Gastrocnemius medialis (tissue), 4 donors: ENCODE measurements around the gene TP63. TPM values are rescaled to one million over a fixed set of nuclear protein-coding genes. Genes with fewer than 3 reads are reported as not detected.

Experiments used
- ATAC-seq, 2 donors: fragments of 150-250 bp; one replicate each; pipeline ENCODE4 v1.9.1; 2016
- DNase-seq, 2 donors: peaks; one replicate each; pipeline ENCODE4 v3.0.0-alpha.2; 2019
- H3K27ac ChIP-seq, 4 donors: fragments of 200-600 bp; sonication (generic); 1 replicate in 1 of 4; 2 replicates in 3 of 4; pipeline ENCODE4 v1.5.1; 2016 to 2018; ENCODE audit warnings: mild to moderate bottlenecking in 2 of 4, moderate library complexity in 1 of 4
- H3K27me3 ChIP-seq, 3 donors: fragments of 200-600 bp; sonication (generic) in 2 of 3; 1 replicate in 1 of 3; 2 replicates in 2 of 3; pipeline versions ENCODE4 v1.5.1 to v1.6.0; 2016 to 2019; ENCODE audit warnings: mild to moderate bottlenecking in 1 of 3, moderate library complexity in 1 of 3
- H3K36me3 ChIP-seq, 2 donors: fragments of 200-600 bp; sonication (generic) in 1 of 2; one replicate each; pipeline ENCODE4 v1.5.1; 2017 to 2018
- H3K4me1 ChIP-seq, 2 donors: fragments of 200-600 bp; sonication (generic) in 1 of 2; one replicate each; pipeline ENCODE4 v1.5.1; 2016 to 2017; ENCODE audit warnings: mild to moderate bottlenecking in 2 of 2
- H3K4me3 ChIP-seq, 4 donors: fragments of 200-600 bp; sonication (generic) in 3 of 4; 1 replicate in 1 of 4; 2 replicates in 3 of 4; pipeline ENCODE4 v1.5.1; 2016 to 2019; ENCODE audit warnings: mild to moderate bottlenecking in 2 of 4
- H3K9me3 ChIP-seq, 3 donors: fragments of 200-600 bp; sonication (generic) in 2 of 3; 1 replicate in 1 of 3; 2 replicates in 2 of 3; pipeline ENCODE4 v1.5.1; 2016 to 2019
- CTCF ChIP-seq, 5 experiments: fragments of 450-650 bp in 3 of 5; fragments of 200-600 bp in 2 of 5; sonication (generic) in 2 of 5; IDR thresholded peaks in 4 of 5; conservative IDR thresholded peaks in 1 of 5; 1 replicate in 4 of 5; 2 replicates in 1 of 5; pipeline ENCODE4 v1.5.1; 2016 to 2019; ENCODE audit warnings: antibody characterized with exemption in 5 of 5, mild to moderate bottlenecking in 3 of 5, moderate library complexity in 3 of 5
- POLR2A ChIP-seq, 2 donors: fragments of 450-650 bp; IDR thresholded peaks; one replicate each; pipeline ENCODE4 v1.6.1; 2017; ENCODE audit warnings: antibody characterized with exemption in 2 of 2, mild to moderate bottlenecking in 2 of 2, moderate library complexity in 2 of 2
- in situ Hi-C, 4 donors: fragments of 200-750 bp; cut with MboI; loops; one replicate each; pipeline versions ENCODE4 v1.15.0 to v1.8.0; 2017; ENCODE audit warnings: low sequenced_read_pairs in 4 of 4
- intact Hi-C: fragments of 100-400 bp; cut with DNase I; formaldehyde crosslinking; loops from one replicate; pipeline ENCODE4 v1.15.1; 2023; ENCODE audit warnings: low total_unique reads
- total RNA-seq, 4 donors: library from RNA; depleted of rRNA; stranded (reverse); fragments of >200 nt; gene quantifications; one replicate each; pipeline versions ENCODE4 v1.1.0 to v1.2.3, GENCODE V29; 2016

The TP63 gene
- total RNA-seq, 4 donors from 2014 or later = 5.2 to 38.8 (median 25.8) TPM

GRCh38 chr3:189833266-189833665 is 202.1 kb downstream of the TP63 start:
- intact Hi-C loops = loop anchor here (10.0 kb wide), 1 partner anchor 478 kb away; no protein-coding TSS in a partner anchor

GRCh38 chr3:189833996-189834395 is 202.8 kb downstream of the TP63 start:
- H3K4me3 ChIP-seq = no peak overlapping the region
- TF ChIP-seq POLR2A (IDR thresholded peaks at IDR 0.05) (no peak), CTCF (IDR thresholded peaks at IDR 0.05 in 4 of 5, conservative IDR thresholded peaks at IDR 0.05 in 1 of 5) (no peak)
- peaks cover 15 to 16% of the 10 kb centered on the region in 2 donors for H3K4me1 ChIP-seq
- H3K9me3 ChIP-seq = no peaks in the 10 kb centered on the region
- ATAC-seq (no peak), DNase-seq (no peak)
- in situ Hi-C loops = no loop called here
- intact Hi-C loops = loop anchor here (10.0 kb wide), 1 partner anchor 479 kb away; no protein-coding TSS in a partner anchor
- no peaks in the 10 kb centered on the region for H3K36me3 ChIP-seq
- H3K27ac ChIP-seq = peak overlapping the region in 1 of 4 donors; percentile 49
- no peaks in the 10 kb centered on the region for H3K27me3 ChIP-seq

More at GRCh38 chr3:189833266-189833665, 202.1 kb downstream of the TP63 start:
- Histone ChIP-seq H3K27ac (no peak overlapping the region), H3K9me3 (no peaks in the 10 kb centered on the region), H3K27me3 (no peaks in the 10 kb centered on the region), H3K36me3 (no peaks in the 10 kb centered on the region), H3K4me1 (peaks cover 8 to 10% of the 10 kb centered on the region in 2 donors), H3K4me3 (no peak overlapping the region)
- ATAC-seq (no peak), DNase-seq (no peak)
- in situ Hi-C loops = no loop called here
- TF ChIP-seq POLR2A (IDR thresholded peaks at IDR 0.05) (no peak), CTCF (IDR thresholded peaks at IDR 0.05 in 4 of 5, conservative IDR thresholded peaks at IDR 0.05 in 1 of 5) (no peak)

GRCh38 chr3:189834462-189834861 is 203.3 kb downstream of the TP63 start:
- intact Hi-C loops = loop anchor here (10.0 kb wide), 1 partner anchor 480 kb away; no protein-coding TSS in a partner anchor
- DNase-seq (no peak), ATAC-seq (no peak)
- Histone ChIP-seq H3K27me3 (no peaks in the 10 kb centered on the region), H3K27ac (peak overlapping the region in 1 of 4 donors; percentile 49), H3K4me3 (no peak overlapping the region), H3K36me3 (no peaks in the 10 kb centered on the region), H3K4me1 (peaks cover 20% of the 10 kb centered on the region in 2 donors), H3K9me3 (no peaks in the 10 kb centered on the region)
- TF ChIP-seq POLR2A (IDR thresholded peaks at IDR 0.05) (no peak), CTCF (IDR thresholded peaks at IDR 0.05 in 4 of 5, conservative IDR thresholded peaks at IDR 0.05 in 1 of 5) (no peak)
- in situ Hi-C loops = no loop called here

GRCh38 chr3:189836795-189837194 is 205.6 kb downstream of the TP63 start:
- TF ChIP-seq CTCF (IDR thresholded peaks at IDR 0.05 in 4 of 5, conservative IDR thresholded peaks at IDR 0.05 in 1 of 5) = no peak
- TF ChIP-seq POLR2A (IDR thresholded peaks at IDR 0.05) = no peak
- no peak for DNase-seq
- Histone ChIP-seq H3K27me3 (no peaks in the 10 kb centered on the region), H3K36me3 (no peaks in the 10 kb centered on the region), H3K27ac (peak overlapping the region in 2 of 4 donors; percentile 84 to 87), H3K4me1 (peaks cover 15 to 20% of the 10 kb centered on the region in 2 donors), H3K4me3 (no peak overlapping the region), H3K9me3 (no peaks in the 10 kb centered on the region)
- in situ Hi-C loops (no loop called here), intact Hi-C loops (loop anchor here (5.0 to 10.0 kb wide), 2 partner anchors 149 to 482 kb away; no protein-coding TSS in a partner anchor)
- no peak for ATAC-seq

DNA sequence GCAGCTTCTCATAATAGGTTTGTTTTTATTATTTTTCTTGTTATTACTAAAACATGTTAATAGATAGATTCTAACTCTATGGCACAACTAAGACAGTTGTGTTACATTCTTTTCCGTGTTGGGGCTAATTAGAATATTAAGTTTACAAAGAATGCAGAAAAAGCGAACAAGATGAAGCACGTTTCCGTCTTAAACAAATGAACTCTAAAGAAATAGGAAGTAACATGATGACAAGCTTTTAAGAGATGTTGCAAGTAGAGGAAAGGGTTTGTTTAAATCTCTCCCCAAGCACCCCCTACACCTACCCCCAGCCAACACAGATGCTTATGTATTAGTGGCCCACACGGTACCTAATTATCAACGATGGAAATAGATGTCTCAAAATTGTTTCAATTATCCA is 207.1 kb downstream of the TP63 start:
- peaks cover 20% of the 10 kb centered on the region in 2 donors for H3K4me1 ChIP-seq
- H3K27me3 ChIP-seq = no peaks in the 10 kb centered on the region
- ATAC-seq = no peak
- in situ Hi-C loops (no loop called here), intact Hi-C loops (loop anchor here (5.0 to 10.0 kb wide), 2 partner anchors 151 to 483 kb away; no protein-coding TSS in a partner anchor)
- DNase-seq = no peak
- no peak for TF ChIP-seq CTCF (IDR thresholded peaks at IDR 0.05 in 4 of 5, conservative IDR thresholded peaks at IDR 0.05 in 1 of 5)
- TF ChIP-seq POLR2A (IDR thresholded peaks at IDR 0.05) = no peak
- H3K36me3 ChIP-seq = no peaks in the 10 kb centered on the region
- H3K9me3 ChIP-seq = no peaks in the 10 kb centered on the region
- H3K27ac ChIP-seq = peak overlapping the region; percentile 67 to 87 (median 80)
- H3K4me3 ChIP-seq = no peak overlapping the region
